GM12865 (cell line): ENCODE measurements around the gene TCEA2.
A peak's percentile ranks its signal among the peaks of the same experiment; 100 is the strongest.

Experiments
- DNase-seq: peaks from one replicate; pipeline ENCODE4 v3.0.0; 2010; ENCODE audit warnings: low read depth
- H3K4me3 ChIP-seq: 2 replicates; pipeline ENCODE4 v1.5.1; 2011; ENCODE audit warnings: mild to moderate bottlenecking, low read depth, low read length, control low read depth
- CTCF ChIP-seq: IDR thresholded peaks from 2 replicates; pipeline ENCODE4 v1.5.1; 2011; ENCODE audit warnings: low read length, control low read depth, low read depth, inconsistent platforms; ENCODE audit not compliant: insufficient read depth; ENCODE audit errors: missing control alignments

TCEA2 gene

GRCh38 chr20:64077094-64077493 lies 14.1 kb downstream of the TCEA2 start:
- H3K4me3 ChIP-seq: peak overlapping the region; percentile 60
- peak; percentile 76 for DNase-seq
- no peak for TF ChIP-seq CTCF

- DNase-seq: no peak
- H3K4me3 ChIP-seq: peak overlapping the region; percentile 60
- TF ChIP-seq CTCF: no peak
Observed at GRCh38 chr20:64077541-64077875, 14.5 kb downstream of the TCEA2 start.

GRCh38 chr20:64077876-64078551 lies 15.0 kb downstream of the TCEA2 start:
- peak overlapping the region; percentile 60 for H3K4me3 ChIP-seq
- no peak for TF ChIP-seq CTCF
- peak; percentile 81 for DNase-seq

- no peak for TF ChIP-seq CTCF
- no peak for DNase-seq
- peak overlapping the region; percentile 60 for H3K4me3 ChIP-seq
Observed at GRCh38 chr20:64078934-64079272, 15.9 kb downstream of the TCEA2 start.

- peak; percentile 90 for DNase-seq
- TF ChIP-seq CTCF: no peak
- peak within 1 kb of the TSS; percentile 60 for H3K4me3 ChIP-seq
Observed at GRCh38 chr20:64079273-64080012, 16.4 kb downstream of the TCEA2 start, which contains the start of gene RGS19. Gene RGS19 (minus strand): TSS chr20:64079518. CDS start chr20:64076886, 2,632 bp downstream.

GRCh38 chr20:64080013-64080812 lies 17.2 kb downstream of the TCEA2 start, which contains the start of gene OPRL1:
Gene OPRL1 (plus strand): TSS chr20:64080082. CDS start chr20:64092721, 12,639 bp downstream.
- peak; percentile 35 for DNase-seq

More at GRCh38 chr20:64080013-64080812, 17.2 kb downstream of the TCEA2 start, which contains the start of gene OPRL1:
- no peak for TF ChIP-seq CTCF
- H3K4me3 ChIP-seq: peak within 1 kb of the TSS; percentile 60
